GM13977 (cell line): Measurements from ENCODE around the gene PUS7L.
"Not testable (repeated sequence)": the region's sequence is repeated elsewhere in the genome, so short reads cannot be mapped to it uniquely, and the experiment has no call there.

Source experiments
- DNase-seq: peaks from one replicate; pipeline ENCODE4 v3.0.0; 2012; ENCODE audit warnings: low spot score
- in situ Hi-C: fragments of 300-500 bp; cut with MboI; formaldehyde crosslinking; loops from one replicate; pipeline ENCODE4 v1.12.0; 2022; ENCODE audit warnings: low sequenced_read_pairs, low pct_unique_long_range_greater_than_20kb, mixed read lengths, inconsistent platforms; ENCODE audit not compliant: unreplicated experiment
- TF ChIP-seq, protein P1 (sequence below): IDR thresholded peaks from 2 replicates; pipeline ENCODE4 v1.5.1; 2012; ENCODE audit warnings: mild to moderate bottlenecking, control low read depth; ENCODE audit not compliant: insufficient read depth; ENCODE audit errors: extremely low read depth, missing control alignments

The PUS7L gene

DNA sequence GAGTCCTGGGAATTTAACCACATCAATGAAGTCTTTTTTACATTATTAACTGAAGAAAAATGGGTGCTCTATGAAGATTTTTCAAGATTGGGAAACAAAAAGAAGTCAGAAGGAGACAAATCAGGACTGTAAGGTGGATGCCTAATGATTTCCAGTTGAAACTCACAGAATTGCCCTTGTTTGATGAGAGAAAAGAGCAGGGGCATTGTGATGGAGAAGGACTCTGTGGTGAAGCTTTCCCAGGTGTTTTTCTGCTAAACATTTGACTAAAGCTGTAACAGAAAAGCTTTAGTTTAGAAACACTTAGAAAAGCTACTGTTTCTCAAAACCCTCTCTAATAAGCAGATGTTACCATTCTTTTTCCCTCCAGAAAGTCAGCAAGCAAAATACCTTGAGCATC is 5.9 kb upstream of the PUS7L start:
- in situ Hi-C loops: no loop called here
- no peak for DNase-seq
- TF ChIP-seq, protein P1, sequence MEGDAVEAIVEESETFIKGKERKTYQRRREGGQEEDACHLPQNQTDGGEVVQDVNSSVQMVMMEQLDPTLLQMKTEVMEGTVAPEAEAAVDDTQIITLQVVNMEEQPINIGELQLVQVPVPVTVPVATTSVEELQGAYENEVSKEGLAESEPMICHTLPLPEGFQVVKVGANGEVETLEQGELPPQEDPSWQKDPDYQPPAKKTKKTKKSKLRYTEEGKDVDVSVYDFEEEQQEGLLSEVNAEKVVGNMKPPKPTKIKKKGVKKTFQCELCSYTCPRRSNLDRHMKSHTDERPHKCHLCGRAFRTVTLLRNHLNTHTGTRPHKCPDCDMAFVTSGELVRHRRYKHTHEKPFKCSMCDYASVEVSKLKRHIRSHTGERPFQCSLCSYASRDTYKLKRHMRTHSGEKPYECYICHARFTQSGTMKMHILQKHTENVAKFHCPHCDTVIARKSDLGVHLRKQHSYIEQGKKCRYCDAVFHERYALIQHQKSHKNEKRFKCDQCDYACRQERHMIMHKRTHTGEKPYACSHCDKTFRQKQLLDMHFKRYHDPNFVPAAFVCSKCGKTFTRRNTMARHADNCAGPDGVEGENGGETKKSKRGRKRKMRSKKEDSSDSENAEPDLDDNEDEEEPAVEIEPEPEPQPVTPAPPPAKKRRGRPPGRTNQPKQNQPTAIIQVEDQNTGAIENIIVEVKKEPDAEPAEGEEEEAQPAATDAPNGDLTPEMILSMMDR: no peak

DNA sequence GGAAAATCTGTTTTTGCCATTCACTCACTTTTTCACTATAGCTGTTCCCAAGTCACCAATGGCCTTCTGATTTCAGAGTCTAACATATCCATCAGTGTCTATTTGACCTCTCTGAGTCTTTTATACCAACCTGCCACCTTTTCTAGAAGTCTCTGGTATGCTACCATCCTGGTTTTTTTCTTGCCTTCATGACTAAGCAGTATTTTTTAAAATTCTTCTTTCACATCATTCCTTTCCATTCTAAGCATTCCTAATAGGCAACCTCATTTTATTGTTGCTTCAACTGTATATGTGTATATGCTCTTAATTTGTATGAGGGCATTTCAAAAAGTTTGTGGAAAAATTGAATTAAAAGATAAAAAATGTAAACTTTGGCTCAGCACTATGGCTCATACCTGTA is 5.2 kb upstream of the PUS7L start:
- in situ Hi-C loops: no loop called here

DNA sequence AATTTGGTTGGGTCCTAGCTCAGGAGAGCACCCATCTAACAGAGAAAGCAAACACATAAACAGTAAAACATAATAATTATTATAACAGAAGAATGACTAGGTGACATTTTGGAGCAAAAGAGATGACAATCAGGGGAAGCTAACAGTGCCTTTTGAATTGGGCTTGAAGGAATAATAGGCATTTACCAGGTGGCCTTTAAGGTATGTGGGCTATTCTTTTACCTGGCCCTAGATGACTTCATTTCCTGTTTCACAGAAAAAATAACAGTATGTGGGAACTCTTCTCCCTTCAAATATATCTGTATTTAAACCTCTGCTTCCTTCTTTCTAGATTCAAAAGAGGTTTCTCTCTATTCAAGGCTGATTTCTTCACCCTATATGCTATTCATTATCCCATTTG is 4.0 kb upstream of the PUS7L start:
- TF ChIP-seq, protein P1: no peak
- in situ Hi-C loops: no loop called here
- no peak for DNase-seq

More for the DNA sequence above, 5.2 kb upstream of the PUS7L start:
- DNase-seq: no peak
- TF ChIP-seq, protein P1: no peak

DNA sequence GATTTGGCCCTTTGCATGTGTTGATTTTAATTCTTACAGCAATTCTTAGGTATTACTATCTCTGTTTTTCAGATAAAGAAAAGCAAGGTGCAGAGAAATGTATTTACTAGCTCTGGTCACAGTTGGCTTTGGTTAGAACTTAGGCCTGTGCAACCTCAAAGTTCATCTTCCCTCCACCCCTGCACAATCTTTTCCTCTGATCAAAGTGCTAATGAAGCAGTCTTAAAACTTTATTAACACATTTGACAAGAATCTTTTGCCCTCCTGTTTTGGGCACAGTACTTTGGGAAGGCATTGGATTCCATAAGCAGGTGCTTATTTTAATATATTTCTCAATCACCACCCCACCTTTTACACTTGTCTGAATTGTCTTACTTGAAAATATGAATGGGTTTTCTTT is 2.9 kb upstream of the PUS7L start:
- TF ChIP-seq, protein P1: no peak
- in situ Hi-C loops: no loop called here
- DNase-seq: no peak

DNA sequence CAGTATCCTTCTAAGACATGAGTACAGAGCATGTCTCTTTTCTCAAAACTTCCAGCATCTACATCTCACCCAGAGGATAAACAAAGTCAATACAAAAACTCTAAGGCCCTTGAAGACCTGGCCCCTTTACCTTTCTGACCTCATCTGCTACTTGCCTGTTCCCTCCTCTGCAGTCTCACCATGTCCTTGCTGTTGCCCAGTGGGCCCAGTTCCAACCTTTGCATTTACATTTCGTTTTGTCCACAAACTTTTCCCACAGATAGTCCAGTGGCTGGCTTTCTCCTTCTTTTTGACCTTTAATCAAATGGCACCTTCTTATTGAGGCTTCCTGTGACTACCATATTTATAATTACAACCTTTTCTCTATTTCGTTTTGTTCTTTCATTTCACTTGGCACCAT is 1.8 kb upstream of the PUS7L start:
- in situ Hi-C loops: no loop called here
- TF ChIP-seq, protein P1: no peak
- no peak for DNase-seq

DNA sequence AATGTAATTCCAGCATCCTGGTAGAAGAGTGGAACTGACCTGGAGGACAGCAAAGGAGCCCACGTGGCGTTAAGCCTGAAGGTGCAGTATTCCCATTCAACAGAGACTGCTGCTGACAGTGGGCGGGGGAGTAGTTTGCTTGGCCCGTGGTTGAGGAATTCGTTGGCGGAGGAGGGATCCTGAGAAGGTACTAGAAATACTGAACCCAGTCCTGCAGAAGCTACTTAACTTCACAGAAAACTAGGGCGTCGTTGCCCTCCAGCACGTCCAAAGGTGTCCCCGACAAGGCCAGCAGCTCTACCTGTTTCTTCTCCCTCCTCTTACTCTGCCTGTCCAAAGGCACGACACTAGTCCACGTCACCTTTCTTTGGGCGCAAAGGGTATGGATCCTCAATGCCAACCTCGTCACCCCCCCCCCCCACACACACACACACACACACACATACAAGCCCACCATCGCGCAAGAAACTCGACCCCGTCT is 303 bp downstream of the PUS7L start:
- in situ Hi-C loops: no loop called here
- TF ChIP-seq, protein P1: no peak
- DNase-seq: no peak

DNA sequence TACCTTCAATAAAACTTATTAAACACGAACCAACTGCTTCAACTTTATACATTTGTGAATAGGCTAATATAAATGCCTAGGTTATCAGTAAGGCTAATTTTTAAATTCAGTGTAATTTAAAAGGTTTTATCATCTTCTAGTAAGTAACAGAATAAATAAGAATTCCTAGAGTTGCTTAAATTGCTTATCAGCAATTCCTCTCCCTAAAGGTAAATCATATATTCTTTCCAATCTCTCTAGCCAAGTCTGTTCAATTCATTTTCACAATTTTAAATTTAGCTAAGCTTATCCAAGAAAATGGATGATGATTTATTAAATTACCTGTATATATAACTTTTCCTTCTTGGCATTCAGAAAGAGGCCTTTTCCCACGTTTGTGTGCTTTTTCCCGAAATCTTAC is 4.6 kb downstream of the PUS7L start:
- in situ Hi-C loops: no loop called here
- DNase-seq: no peak
- TF ChIP-seq, protein P1: no peak

DNA sequence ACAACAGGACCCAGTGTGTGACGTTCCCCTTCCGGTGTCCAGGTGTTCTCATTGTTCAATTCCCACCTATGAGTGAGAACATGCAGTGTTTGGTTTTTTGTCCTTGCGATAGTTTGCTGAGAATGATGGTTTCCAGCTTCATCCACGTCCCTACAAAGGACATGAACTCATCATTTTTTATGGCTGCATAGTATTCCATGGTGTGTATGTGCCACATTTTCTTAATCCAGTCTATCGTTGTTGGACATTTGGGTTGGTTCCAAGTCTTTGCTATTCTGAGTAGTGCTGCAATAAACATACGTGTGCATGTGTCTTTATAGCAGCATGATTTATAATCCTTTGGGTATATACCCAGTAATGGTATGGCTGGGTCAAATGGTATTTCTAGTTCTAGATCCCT is 7.2 kb downstream of the PUS7L start:
- in situ Hi-C loops, DNase-seq: not testable (repeated sequence)
